Endodermal cell (in vitro differentiated cells): ENCODE results near the gene CLIC5. TPM values are rescaled to one million over a fixed set of nuclear protein-coding genes. Genes with fewer than 3 reads are reported as not detected.

Source experiments
- DNase-seq: peaks from one replicate; pipeline ENCODE4 v3.0.0-alpha.2; 2017
- H3K27ac ChIP-seq: 2 replicates; pipeline ENCODE4 v1.5.1; 2013; ENCODE audit warnings: mild to moderate bottlenecking, low read depth, low read length, moderate library complexity
- H3K27me3 ChIP-seq: 2 replicates; pipeline ENCODE4 v1.6.1; 2013; ENCODE audit warnings: mild to moderate bottlenecking, low read length, moderate library complexity; ENCODE audit not compliant: insufficient read depth, control insufficient read depth, poor library complexity, severe bottlenecking
- H3K36me3 ChIP-seq: 2 replicates; pipeline ENCODE4 v1.7.0; 2013; ENCODE audit warnings: mild to moderate bottlenecking, low read length, moderate library complexity; ENCODE audit not compliant: control insufficient read depth, insufficient read depth
- H3K4me1 ChIP-seq: one replicate; pipeline ENCODE4 v1.7.0; 2013; ENCODE audit warnings: low read length; ENCODE audit not compliant: control insufficient read depth, insufficient read depth
- H3K4me3 ChIP-seq: 2 replicates; pipeline ENCODE4 v1.5.1; 2013; ENCODE audit warnings: mild to moderate bottlenecking, low read length, moderate library complexity
- H3K9ac ChIP-seq: 2 replicates; pipeline ENCODE4 v1.6.1; 2013; ENCODE audit warnings: mild to moderate bottlenecking, low read length, moderate library complexity; ENCODE audit not compliant: poor library complexity, severe bottlenecking; ENCODE audit errors: extremely low read depth
- H3K9me3 ChIP-seq: 2 replicates; pipeline ENCODE4 v1.6.1; 2013; ENCODE audit warnings: mild to moderate bottlenecking, low read length, moderate library complexity; ENCODE audit not compliant: control insufficient read depth
- H3K27ac Mint-ChIP-seq: 2 replicates; pipeline ENCODE4 v1.8.0; 2020; ENCODE audit warnings: mixed read lengths
- H3K27me3 Mint-ChIP-seq: 2 replicates; pipeline ENCODE4 v1.8.0; 2021; ENCODE audit warnings: mild to moderate bottlenecking, mixed read lengths; ENCODE audit not compliant: insufficient read depth
- H3K36me3 Mint-ChIP-seq: 2 replicates; pipeline ENCODE4 v1.8.0; 2020; ENCODE audit warnings: low read depth, mixed read lengths
- H3K4me1 Mint-ChIP-seq: 2 replicates; pipeline ENCODE4 v1.8.0; 2020; ENCODE audit warnings: mixed read lengths
- H3K4me3 Mint-ChIP-seq: 2 replicates; pipeline ENCODE4 v1.8.0; 2020; ENCODE audit warnings: mild to moderate bottlenecking, moderate library complexity, mixed read lengths
- H3K9me3 Mint-ChIP-seq: 2 replicates; pipeline ENCODE4 v1.8.0; 2020; ENCODE audit warnings: mild to moderate bottlenecking, mixed read lengths
- WGBS, 2 experiments: methylation state at CpG; one replicate each; pipeline versions ENCODE4 v1.1.5 to v1.1.7; 2013; ENCODE audit warnings: missing lambda C conversion rate in 2 of 2, mixed read lengths in 1 of 2; ENCODE audit not compliant: insufficient coverage in 1 of 2, insufficient read length in 1 of 2; 5-methylcytosine and 5-hydroxymethylcytosine counted together
- total RNA-seq, 2 donors: library from RNA; stranded (reverse); fragmentation: NEBNext Ultra II Directional in 1 of 2; extraction: Animal tissue kit (Norgen Biotek cat#: 25700) in 1 of 2; gene quantifications; 2 replicates in 1 of 2; 3 replicates in 1 of 2; pipeline ENCODE4 v1.2.1, GENCODE V29; 2021
- TF ChIP-seq, protein P1 (sequence below): fragments of 200-600 bp; sonication (generic); conservative IDR thresholded peaks from 2 replicates; pipeline ENCODE4 v1.5.0; 2021; ENCODE audit warnings: antibody characterized with exemption, mild to moderate bottlenecking

CLIC5 gene
- total RNA-seq, 2 donors from 2014 or later, result 0.11 TPM; not detected in 1

- Mint-ChIP-seq H3K4me1 (no peaks in the 10 kb centered on the region), H3K27ac (no peak overlapping the region), H3K27me3 (no peaks in the 10 kb centered on the region), H3K36me3 (no peaks in the 10 kb centered on the region), H3K4me3 (no peak overlapping the region), H3K9me3 (no peaks in the 10 kb centered on the region)
- Histone ChIP-seq H3K9me3 (no peaks in the 10 kb centered on the region), H3K36me3 (no peaks in the 10 kb centered on the region), H3K27me3 (peaks cover 22% of the 10 kb centered on the region), H3K27ac (no peak overlapping the region), H3K9ac (no peak overlapping the region), H3K4me1 (no peaks in the 10 kb centered on the region), H3K4me3 (no peak overlapping the region)
- TF ChIP-seq, protein P1, sequence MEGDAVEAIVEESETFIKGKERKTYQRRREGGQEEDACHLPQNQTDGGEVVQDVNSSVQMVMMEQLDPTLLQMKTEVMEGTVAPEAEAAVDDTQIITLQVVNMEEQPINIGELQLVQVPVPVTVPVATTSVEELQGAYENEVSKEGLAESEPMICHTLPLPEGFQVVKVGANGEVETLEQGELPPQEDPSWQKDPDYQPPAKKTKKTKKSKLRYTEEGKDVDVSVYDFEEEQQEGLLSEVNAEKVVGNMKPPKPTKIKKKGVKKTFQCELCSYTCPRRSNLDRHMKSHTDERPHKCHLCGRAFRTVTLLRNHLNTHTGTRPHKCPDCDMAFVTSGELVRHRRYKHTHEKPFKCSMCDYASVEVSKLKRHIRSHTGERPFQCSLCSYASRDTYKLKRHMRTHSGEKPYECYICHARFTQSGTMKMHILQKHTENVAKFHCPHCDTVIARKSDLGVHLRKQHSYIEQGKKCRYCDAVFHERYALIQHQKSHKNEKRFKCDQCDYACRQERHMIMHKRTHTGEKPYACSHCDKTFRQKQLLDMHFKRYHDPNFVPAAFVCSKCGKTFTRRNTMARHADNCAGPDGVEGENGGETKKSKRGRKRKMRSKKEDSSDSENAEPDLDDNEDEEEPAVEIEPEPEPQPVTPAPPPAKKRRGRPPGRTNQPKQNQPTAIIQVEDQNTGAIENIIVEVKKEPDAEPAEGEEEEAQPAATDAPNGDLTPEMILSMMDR, result no peak
- WGBS, 2 experiments, result 73% methylated on average over 6 of the region's 6 CpGs; no CpG with 5 or more reads in 1 of the 2 experiments
- no peak for DNase-seq
These were observed 16.7 kb upstream of the CLIC5 start for GRCh38 chr6:46032110-46032998.

DNA sequence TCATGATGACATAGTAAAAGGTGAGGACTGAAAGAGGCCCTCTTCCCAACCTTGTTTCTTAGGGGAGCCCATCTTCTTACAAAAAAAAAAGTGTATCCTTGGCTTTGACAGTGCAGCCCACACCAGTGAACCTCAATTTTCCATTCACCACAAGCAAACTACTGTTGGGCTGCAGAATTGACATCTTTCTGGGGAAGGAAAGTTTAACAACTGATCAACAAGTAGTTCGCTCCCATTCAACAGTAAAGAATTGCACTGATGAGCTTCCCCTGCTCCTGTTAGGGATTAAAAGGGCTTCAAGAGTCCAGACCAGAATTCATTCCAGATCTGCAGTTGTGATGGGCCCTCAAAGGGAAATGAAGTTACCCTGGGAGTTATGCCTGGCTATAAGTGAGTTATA, 13.9 kb upstream of the CLIC5 start:
- WGBS, 2 experiments, result 97% methylated on average over 1 of the region's 1 CpG; no CpG with 5 or more reads in 1 of the 2 experiments
- H3K9me3 Mint-ChIP-seq, result no peaks in the 10 kb centered on the region
- DNase-seq, result no peak
- no peak overlapping the region for H3K4me3 ChIP-seq
- H3K27ac ChIP-seq, result no peak overlapping the region
- H3K27me3 ChIP-seq, result peaks cover 22% of the 10 kb centered on the region
- no peak overlapping the region for H3K4me3 Mint-ChIP-seq
- no peaks in the 10 kb centered on the region for H3K4me1 Mint-ChIP-seq
- no peaks in the 10 kb centered on the region for H3K4me1 ChIP-seq
- no peak overlapping the region for H3K27ac Mint-ChIP-seq
- no peaks in the 10 kb centered on the region for H3K9me3 ChIP-seq
- H3K27me3 Mint-ChIP-seq, result no peaks in the 10 kb centered on the region
- no peaks in the 10 kb centered on the region for H3K36me3 ChIP-seq
- TF ChIP-seq, protein P1, result no peak
- H3K9ac ChIP-seq, result no peak overlapping the region
- no peaks in the 10 kb centered on the region for H3K36me3 Mint-ChIP-seq

- Mint-ChIP-seq H3K27me3 (peaks cover 5% of the 10 kb centered on the region), H3K4me1 (no peaks in the 10 kb centered on the region), H3K4me3 (no peak overlapping the region), H3K27ac (no peak overlapping the region), H3K36me3 (no peaks in the 10 kb centered on the region), H3K9me3 (no peaks in the 10 kb centered on the region)
- no peaks in the 10 kb centered on the region for H3K4me1 ChIP-seq
- TF ChIP-seq, protein P1, result no peak
- no peak overlapping the region for H3K4me3 ChIP-seq
- H3K27me3 ChIP-seq, result peaks cover 18% of the 10 kb centered on the region
- H3K27ac ChIP-seq, result no peak overlapping the region
- DNase-seq, result no peak
- no peaks in the 10 kb centered on the region for H3K9me3 ChIP-seq
- H3K36me3 ChIP-seq, result no peaks in the 10 kb centered on the region
- whole genome bisulfite sequencing, 2 experiments, result 94% methylated on average over 2 of the region's 2 CpGs; no CpG with 5 or more reads in 1 of the 2 experiments
- no peak overlapping the region for H3K9ac ChIP-seq
These were observed 10.6 kb upstream of the CLIC5 start for GRCh38 chr6:46026307-46026706.
